ENCODE measurements around the gene DCAF12. TPM values are rescaled to one million over a fixed set of nuclear protein-coding genes. Genes with fewer than 3 reads are reported as not detected.

Gene DCAF12
- total and polyA plus RNA-seq, 9 donors = 17.2 to 65.5 (median 24.8) TPM

DNA sequence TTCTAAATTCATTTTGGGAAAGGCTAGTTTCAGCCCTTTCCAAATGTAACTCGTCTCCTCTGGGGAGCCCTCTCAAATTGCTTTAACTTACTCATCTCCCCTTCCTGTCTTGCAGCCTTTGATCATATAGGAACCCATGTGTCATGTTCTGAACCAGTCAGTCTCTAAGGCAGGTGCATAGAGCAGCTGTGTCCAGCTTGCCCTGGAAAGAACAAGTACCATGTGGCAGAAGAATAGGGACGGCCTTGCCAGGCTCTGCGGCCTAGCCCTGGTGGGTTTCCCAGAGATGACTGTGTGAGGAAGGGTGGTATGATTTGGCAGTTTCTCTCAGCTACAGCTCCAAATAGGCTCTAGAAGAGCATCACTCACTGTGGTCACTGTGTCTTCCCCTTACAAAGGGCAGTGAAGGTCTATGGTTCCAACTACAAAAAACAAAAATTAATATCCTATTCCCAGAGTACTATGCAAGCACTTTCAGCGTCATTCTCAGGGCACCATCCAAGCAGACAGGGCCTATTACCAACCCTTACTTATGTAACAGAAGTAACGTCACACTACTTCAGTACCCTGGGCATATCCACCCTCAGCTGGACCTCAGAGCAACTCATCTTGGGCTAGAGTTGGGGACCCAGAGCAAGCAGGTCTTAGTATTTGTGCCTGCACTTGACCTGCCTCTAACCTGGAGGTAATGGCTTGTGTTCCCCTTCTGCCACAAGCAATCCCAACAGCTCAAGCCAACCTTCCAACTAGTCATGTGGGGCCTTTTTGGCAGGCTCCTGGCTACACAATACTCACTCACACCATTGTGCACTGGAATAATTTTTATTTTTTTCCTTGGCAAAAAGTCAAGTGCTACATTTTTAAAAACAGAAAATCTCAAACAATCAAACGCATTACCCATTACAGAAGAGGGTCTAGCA lies 40.7 kb downstream of the DCAF12 start:
- H3K9me3 ChIP-seq = no peaks in the 10 kb centered on the region
- peaks cover 6% of the 10 kb centered on the region for H3K4me1 ChIP-seq (ENCODE audit: insufficient read depth)
- intact Hi-C loops (cut with DNase I) = no loop called here
- H3K27me3 ChIP-seq = no peaks in the 10 kb centered on the region
- H3K36me3 ChIP-seq = no peaks in the 10 kb centered on the region
- 75 to 82% (median 81%) methylated on average over 6 of the region's 6 CpGs for WGBS, 3 donors
- TF ChIP-seq EP300 (IDR thresholded peaks at IDR 0.05) (no peak), POLR2A (IDR thresholded peaks at IDR 0.05) (no peak)
- TF ChIP-seq, protein P1, sequence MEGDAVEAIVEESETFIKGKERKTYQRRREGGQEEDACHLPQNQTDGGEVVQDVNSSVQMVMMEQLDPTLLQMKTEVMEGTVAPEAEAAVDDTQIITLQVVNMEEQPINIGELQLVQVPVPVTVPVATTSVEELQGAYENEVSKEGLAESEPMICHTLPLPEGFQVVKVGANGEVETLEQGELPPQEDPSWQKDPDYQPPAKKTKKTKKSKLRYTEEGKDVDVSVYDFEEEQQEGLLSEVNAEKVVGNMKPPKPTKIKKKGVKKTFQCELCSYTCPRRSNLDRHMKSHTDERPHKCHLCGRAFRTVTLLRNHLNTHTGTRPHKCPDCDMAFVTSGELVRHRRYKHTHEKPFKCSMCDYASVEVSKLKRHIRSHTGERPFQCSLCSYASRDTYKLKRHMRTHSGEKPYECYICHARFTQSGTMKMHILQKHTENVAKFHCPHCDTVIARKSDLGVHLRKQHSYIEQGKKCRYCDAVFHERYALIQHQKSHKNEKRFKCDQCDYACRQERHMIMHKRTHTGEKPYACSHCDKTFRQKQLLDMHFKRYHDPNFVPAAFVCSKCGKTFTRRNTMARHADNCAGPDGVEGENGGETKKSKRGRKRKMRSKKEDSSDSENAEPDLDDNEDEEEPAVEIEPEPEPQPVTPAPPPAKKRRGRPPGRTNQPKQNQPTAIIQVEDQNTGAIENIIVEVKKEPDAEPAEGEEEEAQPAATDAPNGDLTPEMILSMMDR (IDR thresholded peaks at IDR 0.05) = no peak
- peak in 1 of 5 donors; percentile 24 for DNase-seq
- peak overlapping the region in 1 of 2 donors; percentile 30 for H3K27ac ChIP-seq
- H3K4me3 ChIP-seq = no peak overlapping the region

DNA sequence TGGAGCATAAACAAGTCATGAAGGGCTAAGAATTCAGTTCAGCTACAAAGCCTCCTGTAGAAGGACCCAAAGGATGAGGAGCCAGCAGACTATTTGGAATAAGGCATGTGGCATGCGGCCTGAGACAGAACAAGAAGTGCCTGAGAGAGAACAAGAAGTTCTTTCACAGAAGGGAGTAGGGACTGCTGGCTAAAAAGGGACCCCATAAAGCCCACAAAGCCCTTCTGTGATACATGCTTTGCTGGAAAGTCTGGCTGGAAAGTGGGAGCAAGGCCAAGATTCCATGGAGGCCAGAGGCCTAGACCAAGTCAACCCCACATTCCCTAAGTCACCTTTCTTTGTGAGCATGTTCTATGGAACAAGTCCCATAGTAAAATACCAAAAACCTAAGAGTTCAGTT lies 41.9 kb downstream of the DCAF12 start:
- Histone ChIP-seq H3K4me1 (ENCODE audit: insufficient read depth) (peaks cover 6% of the 10 kb centered on the region), H3K36me3 (no peaks in the 10 kb centered on the region), H3K4me3 (no peak overlapping the region), H3K27me3 (no peaks in the 10 kb centered on the region), H3K27ac (no peak overlapping the region), H3K9me3 (no peaks in the 10 kb centered on the region)
- WGBS, 3 donors = 0 to 5% (median 3%) methylated on average over 1 of the region's 1 CpG
- intact Hi-C loops (cut with DNase I) = no loop called here
- TF ChIP-seq, protein P1 (IDR thresholded peaks at IDR 0.05) = no peak
- TF ChIP-seq POLR2A (IDR thresholded peaks at IDR 0.05) (no peak), EP300 (IDR thresholded peaks at IDR 0.05) (no peak)
- peak in 4 of 5 donors; percentile 28 to 77 (median 50) for DNase-seq

DNA sequence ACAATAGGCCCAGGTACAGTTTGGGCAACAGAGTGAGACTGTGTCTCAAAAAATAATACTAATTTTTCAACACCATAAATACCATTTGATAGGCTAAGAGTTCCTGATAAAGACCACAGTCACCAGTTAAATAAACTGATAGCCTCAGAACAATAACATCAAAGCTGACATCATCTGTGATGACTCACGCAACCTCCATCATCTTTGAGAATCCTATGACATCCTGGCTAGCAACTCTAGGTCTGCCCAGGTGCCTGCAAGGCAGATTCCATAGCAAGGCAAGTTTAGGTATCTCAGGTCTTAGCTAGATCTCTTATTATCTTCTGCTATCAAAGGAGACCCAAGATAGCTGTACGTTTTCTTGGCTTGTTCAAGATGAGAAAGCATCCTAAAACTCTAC lies 47.3 kb downstream of the DCAF12 start:
- Histone ChIP-seq H3K36me3 (no peaks in the 10 kb centered on the region), H3K9me3 (no peaks in the 10 kb centered on the region), H3K27me3 (no peaks in the 10 kb centered on the region), H3K4me1 (ENCODE audit: insufficient read depth) (no peaks in the 10 kb centered on the region), H3K4me3 (no peak overlapping the region), H3K27ac (no peak overlapping the region)
- 81 to 89% (median 87%) methylated on average over 2 of the region's 2 CpGs for WGBS, 3 donors
- TF ChIP-seq, protein P1 (IDR thresholded peaks at IDR 0.05) = no peak
- TF ChIP-seq POLR2A (IDR thresholded peaks at IDR 0.05) = no peak
- TF ChIP-seq EP300 (IDR thresholded peaks at IDR 0.05) = no peak
- intact Hi-C loops (cut with DNase I) = no loop called here
- no peak for DNase-seq

DNA sequence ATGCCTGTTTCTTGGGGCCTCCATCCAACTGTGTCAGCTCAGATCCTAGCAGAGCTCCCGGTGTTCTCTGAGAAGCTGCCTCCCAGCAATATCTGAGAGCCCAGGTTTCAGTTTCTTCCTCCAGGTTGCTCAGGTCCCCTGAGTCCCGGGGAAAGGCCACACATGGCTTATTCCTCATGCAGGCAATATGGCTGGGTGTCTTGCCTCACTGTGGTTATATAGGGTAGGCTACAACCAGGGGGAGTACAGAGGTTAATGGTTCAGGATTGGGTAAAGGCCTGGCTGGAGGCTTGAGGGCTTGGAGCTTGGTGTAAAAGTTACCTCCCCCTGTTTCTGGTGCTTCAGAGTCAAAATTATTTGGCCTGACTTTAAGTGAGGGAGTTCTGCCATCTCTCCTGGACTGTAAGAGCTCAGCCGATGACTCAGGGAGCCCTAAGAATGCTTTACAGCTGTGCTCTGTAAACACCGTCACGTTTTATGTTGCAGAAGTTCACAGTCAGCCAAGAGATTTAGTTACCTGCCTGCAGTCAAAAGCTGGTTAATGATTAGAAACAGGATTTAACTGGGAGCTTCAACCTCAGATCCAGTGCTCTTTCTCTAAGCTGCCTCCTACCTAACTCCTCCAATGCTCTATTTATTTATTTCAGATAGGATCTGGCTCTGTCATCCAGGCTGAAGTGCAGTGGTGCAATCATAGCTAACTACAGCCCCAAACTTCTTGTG lies 53.5 kb downstream of the DCAF12 start:
- intact Hi-C loops (cut with DNase I) = loop anchor here in 1 of 4 donors (5.0 kb wide), 3 partner anchors 146 to 256 kb away; partner anchors contain the start of gene UBE2R2
- Histone ChIP-seq H3K9me3 (no peaks in the 10 kb centered on the region), H3K4me3 (no peak overlapping the region), H3K27ac (peak overlapping the region; percentile 14 to 36), H3K4me1 (ENCODE audit: insufficient read depth) (peaks cover 5% of the 10 kb centered on the region), H3K36me3 (no peaks in the 10 kb centered on the region), H3K27me3 (no peaks in the 10 kb centered on the region)
- 16 to 20% (median 17%) methylated on average over 5 of the region's 5 CpGs for WGBS, 3 donors
- peak in 2 of 5 donors; percentile 28 to 33 for DNase-seq
- TF ChIP-seq POLR2A (IDR thresholded peaks at IDR 0.05) = no peak
- no peak for TF ChIP-seq EP300 (IDR thresholded peaks at IDR 0.05)
- TF ChIP-seq, protein P1 (IDR thresholded peaks at IDR 0.05) = no peak
